HCT116 (cell line): ENCODE data around the gene SPINT2. TPM values are rescaled to one million over a fixed set of nuclear protein-coding genes. Genes with fewer than 3 reads are reported as not detected.

Experiments
- ATAC-seq: fragments of 200-7000 bp; cut with Tn5 transposase; 2 replicates; pipeline ENCODE4 v1.9.1; 2020; ENCODE audit warnings: mild to moderate bottlenecking, moderate library complexity
- Bru-seq: library from RNA; stranded (reverse); fragments of 400-500 nt; gene quantifications from one replicate; lab custom pipeline; 2021; lab: Mats Ljungman, UMichigan
- BruChase-seq, 2 experiments: library from RNA; stranded (reverse); fragments of 400-500 nt; gene quantifications; one replicate each; lab custom pipeline; 2021; lab: Mats Ljungman, UMichigan
- BruUV-seq: library from RNA; stranded (reverse); fragments of 400-500 nt; replicated peaks from 2 replicates; lab custom pipeline; 2021; lab: Mats Ljungman, UMichigan
- CTCF ChIA-PET: fragments of 300-600 bp; sonication (Branson Sonifier 250); formaldehyde crosslinking; loops from one replicate; lab custom pipeline; 2021; ENCODE audit warnings: antibody characterized with exemption; lab: Charles Lee
- POLR2A ChIA-PET: fragments of 300-600, 350-600 bp; sonication (Branson Sonifier 250); formaldehyde crosslinking; loops from one replicate; lab custom pipeline; 2021; ENCODE audit warnings: antibody characterized with exemption; lab: Charles Lee
- RAD21 ChIA-PET, 2 experiments: fragments of 300-600 bp; sonication (Branson Sonifier 250); formaldehyde crosslinking; loops; one replicate each; lab custom pipeline; 2023; ENCODE audit warnings: low total read pairs in 2 of 2; ENCODE audit not compliant: uncharacterized antibody in 2 of 2, unreplicated experiment in 2 of 2, low non-redundant PET in 1 of 2; lab: Charles Lee
- DNase-seq: peaks from one replicate; pipeline ENCODE4 v3.0.0-alpha.2; 2010; ENCODE audit warnings: low read depth, low spot score
- H2AFZ ChIP-seq: fragments of 200-600 bp; shearing (Covaris generic), sonication (generic); 2 replicates; pipeline ENCODE4 v1.6.1; 2017; ENCODE audit warnings: low read depth, mixed run types, mixed read lengths, antibody characterized with exemption, low read length; ENCODE audit not compliant: poor library complexity, severe bottlenecking
- H3K27ac ChIP-seq: 2 replicates; pipeline ENCODE4 v1.5.1; 2012; ENCODE audit warnings: low read depth, low read length
- H3K27me3 ChIP-seq: fragments of 200-600 bp; sonication (generic); 2 replicates; pipeline ENCODE4 v1.6.1; 2016; ENCODE audit warnings: mixed run types, low read length, mixed read lengths; ENCODE audit not compliant: insufficient read depth
- H3K36me3 ChIP-seq, 2 experiments: fragments of 200-500 bp in 1 of 2; fragments of 200-600 bp in 1 of 2; sonication (Bioruptor generic) in 1 of 2; sonication (generic) in 1 of 2; 2 replicates each; pipeline versions ENCODE4 v1.5.1 to v1.6.1; 2014 to 2016; ENCODE audit warnings: low read length in 2 of 2, inconsistent platforms in 1 of 2, mixed read lengths in 1 of 2, mixed run types in 1 of 2; ENCODE audit not compliant: insufficient read depth in 2 of 2, control insufficient read depth in 1 of 2
- H3K4me1 ChIP-seq, 2 experiments: fragments of 200-600 bp in 1 of 2; sonication (generic) in 1 of 2; 2 replicates each; pipeline versions ENCODE4 v1.5.1 to v1.6.1; 2012 to 2017; ENCODE audit warnings: low read length in 2 of 2, inconsistent platforms in 1 of 2, mild to moderate bottlenecking in 1 of 2, mixed read lengths in 1 of 2, mixed run types in 1 of 2, moderate library complexity in 1 of 2; ENCODE audit not compliant: insufficient read depth in 2 of 2, control insufficient read depth in 1 of 2
- H3K4me2 ChIP-seq: fragments of 200-600 bp; sonication (generic); 2 replicates; pipeline ENCODE4 v1.6.1; 2017; ENCODE audit warnings: mixed run types, low read length, mixed read lengths
- H3K4me3 ChIP-seq, 2 experiments: fragments of 200-600 bp in 1 of 2; sonication (generic) in 1 of 2; replicated peaks in 1 of 2; 2 replicates each; pipeline ENCODE4 v1.5.1; 2011 to 2016; ENCODE audit warnings: low read length in 2 of 2, control low read depth in 1 of 2, low read depth in 1 of 2, mild to moderate bottlenecking in 1 of 2, mixed read lengths in 1 of 2, mixed run types in 1 of 2
- H3K79me2 ChIP-seq: fragments of 200-600 bp; sonication (generic); 2 replicates; pipeline ENCODE4 v1.6.1; 2017; ENCODE audit warnings: mild to moderate bottlenecking, mixed run types, low read length, moderate library complexity, mixed read lengths; ENCODE audit not compliant: insufficient read depth
- H3K9ac ChIP-seq: fragments of 200-600 bp; sonication (generic); 2 replicates; pipeline ENCODE4 v1.6.1; 2016; ENCODE audit warnings: low read length, mixed read lengths
- H3K9me2 ChIP-seq: fragments of 200-600 bp; sonication (generic), shearing (Covaris generic); 2 replicates; pipeline ENCODE4 v1.6.1; 2017; ENCODE audit warnings: mixed run types, mild to moderate bottlenecking, moderate library complexity; ENCODE audit not compliant: insufficient read depth
- H3K9me3 ChIP-seq, 2 experiments: fragments of 200-500 bp in 1 of 2; fragments of 200-600 bp in 1 of 2; sonication (Bioruptor generic) in 1 of 2; sonication (generic) in 1 of 2; 2 replicates each; pipeline ENCODE4 v1.6.1; 2014 to 2017; ENCODE audit warnings: low read length in 2 of 2, mixed read lengths in 2 of 2, inconsistent platforms in 1 of 2, low read depth in 1 of 2, mild to moderate bottlenecking in 1 of 2, mixed run types in 1 of 2, moderate library complexity in 1 of 2; ENCODE audit not compliant: control insufficient read depth in 1 of 2, insufficient read depth in 1 of 2
- H4K20me1 ChIP-seq: fragments of 200-600 bp; sonication (generic), shearing (Covaris generic); 2 replicates; pipeline ENCODE4 v1.6.1; 2017; ENCODE audit warnings: mixed run types, mild to moderate bottlenecking, moderate library complexity; ENCODE audit not compliant: insufficient read depth
- POLR2A ChIP-seq: IDR thresholded peaks from 2 replicates; pipeline ENCODE4 v1.7.0; 2011; ENCODE audit warnings: borderline replicate concordance; ENCODE audit not compliant: insufficient read depth, insufficient read length; ENCODE audit errors: extremely low read depth
- POLR2AphosphoS5 ChIP-seq: IDR thresholded peaks from 2 replicates; pipeline ENCODE4 v1.6.1; 2011; ENCODE audit warnings: mild to moderate bottlenecking, low read depth, low read length, moderate library complexity
- SIN3A ChIP-seq: IDR thresholded peaks from 2 replicates; pipeline ENCODE4 v1.6.1; 2012; ENCODE audit warnings: low read depth
- SP1 ChIP-seq: IDR thresholded peaks from 2 replicates; pipeline ENCODE4 v1.6.1; 2012; ENCODE audit warnings: low read depth
- TCF7L2 ChIP-seq: IDR thresholded peaks from 2 replicates; pipeline ENCODE4 v1.7.0; 2011; ENCODE audit warnings: borderline replicate concordance, inconsistent platforms; ENCODE audit not compliant: insufficient read depth, insufficient read length; ENCODE audit errors: extremely low read depth
- ZFX ChIP-seq: fragments of 450-650 bp; IDR thresholded peaks from 2 replicates; pipeline ENCODE4 v1.6.1; 2017
- intact Hi-C: fragments of 100-400 bp; cut with micrococcal nuclease; formaldehyde crosslinking; loops from 2 replicates; pipeline ENCODE4 v1.10.0; 2022
- long read RNA-seq: library from polyadenylated mRNA; unstranded; transcript quantifications from one replicate; pipeline ENCODE4 v2.0.0, GENCODE V29; 2021; ENCODE audit not compliant: unreplicated experiment
- polyA plus RNA-seq: library from polyadenylated mRNA; unstranded; fragments of >200 nt; gene quantifications from 2 replicates; pipeline ENCODE4 v1.2.1, GENCODE V29; 2012; ENCODE audit warnings: missing spikeins
- total RNA-seq: library from RNA; stranded (reverse); gene quantifications from one replicate; pipeline ENCODE4 v1.2.1, GENCODE V29; 2021; ENCODE audit not compliant: unreplicated experiment
- TF ChIP-seq, protein P1 (sequence below): IDR thresholded peaks from 2 replicates; pipeline ENCODE4 v1.6.1; 2012
- TF ChIP-seq, protein P2 (sequence below): IDR thresholded peaks from 2 replicates; pipeline ENCODE4 v1.6.1; 2011; ENCODE audit warnings: mild to moderate bottlenecking, low read length, moderate library complexity; ENCODE audit not compliant: insufficient replicate concordance; ENCODE audit errors: extremely low read depth

Gene SPINT2, protein sequence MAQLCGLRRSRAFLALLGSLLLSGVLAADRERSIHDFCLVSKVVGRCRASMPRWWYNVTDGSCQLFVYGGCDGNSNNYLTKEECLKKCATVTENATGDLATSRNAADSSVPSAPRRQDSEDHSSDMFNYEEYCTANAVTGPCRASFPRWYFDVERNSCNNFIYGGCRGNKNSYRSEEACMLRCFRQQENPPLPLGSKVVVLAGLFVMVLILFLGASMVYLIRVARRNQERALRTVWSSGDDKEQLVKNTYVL
- total RNA-seq = 500 TPM
- polyA plus RNA-seq = 492 and 532 TPM in 2 replicates
- Bru-seq, nascent RNA = percentile 89 among the genes with signal in this experiment
- BruChase-seq, experiment 1, labeled RNA remaining after a 6-hour chase = percentile 91 among the genes with signal in this experiment
- percentile 85 among the genes with signal in this experiment for BruChase-seq, experiment 2, labeled RNA remaining after a 2-hour chase
- long read RNA-seq, transcript SPINT2-201 (7 exons, 1,802 nt) = major isoform, 967 of 1,106 reads
- long read RNA-seq, transcript SPINT2-204 (7 exons, 1,246 nt) = minor isoform, 14 of 1,106 reads
- long read RNA-seq, transcript SPINT2-202 (6 exons, 1,367 nt) = minor isoform, 34 of 1,106 reads
- long read RNA-seq, partial matches to known transcripts = 64 of 1,106 reads
- long read RNA-seq, other reads (novel, unspliced or antisense) = 27 of 1,106 reads

DNA sequence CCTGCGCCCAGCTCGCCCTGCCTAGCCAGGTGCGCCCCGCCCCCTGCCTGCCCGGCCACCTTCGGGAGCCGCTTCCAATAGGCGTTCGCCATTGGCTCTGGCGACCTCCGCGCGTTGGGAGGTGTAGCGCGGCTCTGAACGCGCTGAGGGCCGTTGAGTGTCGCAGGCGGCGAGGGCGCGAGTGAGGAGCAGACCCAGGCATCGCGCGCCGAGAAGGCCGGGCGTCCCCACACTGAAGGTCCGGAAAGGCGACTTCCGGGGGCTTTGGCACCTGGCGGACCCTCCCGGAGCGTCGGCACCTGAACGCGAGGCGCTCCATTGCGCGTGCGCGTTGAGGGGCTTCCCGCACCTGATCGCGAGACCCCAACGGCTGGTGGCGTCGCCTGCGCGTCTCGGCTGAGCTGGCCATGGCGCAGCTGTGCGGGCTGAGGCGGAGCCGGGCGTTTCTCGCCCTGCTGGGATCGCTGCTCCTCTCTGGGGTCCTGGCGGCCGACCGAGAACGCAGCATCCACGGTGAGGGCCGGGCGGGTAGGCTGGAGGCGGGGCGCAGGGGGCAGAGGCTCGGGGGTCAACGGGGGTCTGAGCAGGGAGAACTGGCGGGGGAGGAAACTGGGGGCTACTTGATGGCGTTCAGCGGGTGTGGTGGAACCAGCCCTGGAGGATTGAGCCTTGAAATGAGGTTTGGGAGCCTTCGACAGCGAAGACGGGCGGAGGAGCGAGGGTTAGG is at the start of gene SPINT2:
TSS of gene SPINT2 (plus strand) at position 88 of the 727 bp plus-strand sequence. CDS start at position 408, 320 bp downstream.
- Histone ChIP-seq H3K4me3 (peak within 1 kb of the TSS; percentile 81 to 100), H3K4me2 (peak within 1 kb of the TSS; percentile 90), H3K27me3 (no peaks in the 10 kb centered on the region), H3K27ac (peak within 1 kb of the TSS; percentile 99), H3K36me3 (no peaks in the 10 kb centered on the region; a peak in 1 of 4 replicates), H3K79me2 (peaks cover 52% of the 10 kb centered on the region), H2AFZ (no peak within 1 kb of the TSS), H4K20me1 (no peaks in the 10 kb centered on the region; the same call in 1 of the 2 replicates), H3K4me1 (peaks cover 48 to 65% of the 10 kb centered on the region in 2 experiments), H3K9me2 (no peaks in the 10 kb centered on the region), H3K9me3 (no peaks in the 10 kb centered on the region), H3K9ac (peak within 1 kb of the TSS; percentile 88)
- intact Hi-C loops = loop anchor here (1.0 kb wide), 1 partner anchor 40 kb away; the partner anchor contains the start of gene C19orf33
- POLR2A ChIA-PET = interaction anchor here (0.7 to 2.9 kb wide), 17 partner anchors 11 to 1142 kb away, joined by 3 to 15 read pairs (median 5); partner anchors contain the start of genes C19orf33 and GGN
- CTCF ChIA-PET = interaction anchor here (0.7 to 1.2 kb wide), 6 partner anchors 21 to 1528 kb away, joined by 3 to 8 read pairs (median 4); partner anchors contain the start of gene CATSPERG
- DNase-seq (peak; percentile 67), ATAC-seq (peak; percentile 84)
- BruUV-seq = no TSS peak
- RAD21 ChIA-PET = interaction anchor here (1.0 to 1.5 kb wide), 2 partner anchors 12 to 123 kb away, joined by 3 to 4 read pairs; partner anchors contain the start of gene GGN (in 1 of the 2)
- TF ChIP-seq, protein P1, sequence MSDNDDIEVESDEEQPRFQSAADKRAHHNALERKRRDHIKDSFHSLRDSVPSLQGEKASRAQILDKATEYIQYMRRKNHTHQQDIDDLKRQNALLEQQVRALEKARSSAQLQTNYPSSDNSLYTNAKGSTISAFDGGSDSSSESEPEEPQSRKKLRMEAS = peak; percentile 86
- TF ChIP-seq TCF7L2 (no peak), POLR2AphosphoS5 (peak; percentile 95), ZFX (peak; percentile 55), SP1 (no peak), SIN3A (0 out of 2 replicates have a peak, but pooled peaks have one; percentile 64), POLR2A (peak; percentile 71)
- TF ChIP-seq, protein P2, sequence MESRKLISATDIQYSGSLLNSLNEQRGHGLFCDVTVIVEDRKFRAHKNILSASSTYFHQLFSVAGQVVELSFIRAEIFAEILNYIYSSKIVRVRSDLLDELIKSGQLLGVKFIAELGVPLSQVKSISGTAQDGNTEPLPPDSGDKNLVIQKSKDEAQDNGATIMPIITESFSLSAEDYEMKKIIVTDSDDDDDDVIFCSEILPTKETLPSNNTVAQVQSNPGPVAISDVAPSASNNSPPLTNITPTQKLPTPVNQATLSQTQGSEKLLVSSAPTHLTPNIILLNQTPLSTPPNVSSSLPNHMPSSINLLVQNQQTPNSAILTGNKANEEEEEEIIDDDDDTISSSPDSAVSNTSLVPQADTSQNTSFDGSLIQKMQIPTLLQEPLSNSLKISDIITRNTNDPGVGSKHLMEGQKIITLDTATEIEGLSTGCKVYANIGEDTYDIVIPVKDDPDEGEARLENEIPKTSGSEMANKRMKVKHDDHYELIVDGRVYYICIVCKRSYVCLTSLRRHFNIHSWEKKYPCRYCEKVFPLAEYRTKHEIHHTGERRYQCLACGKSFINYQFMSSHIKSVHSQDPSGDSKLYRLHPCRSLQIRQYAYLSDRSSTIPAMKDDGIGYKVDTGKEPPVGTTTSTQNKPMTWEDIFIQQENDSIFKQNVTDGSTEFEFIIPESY = peak; percentile 81
